HEK293T (cell line): ENCODE results near the gene NAA20.

ENCODE experiments used
- CTCF ChIA-PET: fragments of 350-600 bp; formaldehyde crosslinking; extraction: SDS; loops from one replicate; lab custom pipeline; 2021; ENCODE audit warnings: antibody characterized with exemption, inconsistent platforms; lab: Yijun Ruan, JAX
- POLR2A ChIA-PET: fragments of 350-600 bp; formaldehyde crosslinking; extraction: SDS; loops from one replicate; lab custom pipeline; 2020; ENCODE audit warnings: antibody characterized with exemption, inconsistent platforms; lab: Yijun Ruan, JAX
- DNase-seq: peaks from one replicate; pipeline ENCODE4 v3.0.0; 2012; ENCODE audit warnings: mixed read lengths; ENCODE audit errors: extremely low spot score
- ARNT ChIP-seq: fragments of 450-650 bp; IDR thresholded peaks from 2 replicates; pipeline ENCODE4 v1.6.1; 2017; ENCODE audit warnings: mild to moderate bottlenecking
- BHLHE40 ChIP-seq: fragments of 450-650 bp; IDR thresholded peaks from 2 replicates; pipeline ENCODE4 v1.6.1; 2016; ENCODE audit warnings: mild to moderate bottlenecking, moderate library complexity, borderline replicate concordance
- CTBP1 ChIP-seq: fragments of 450-650 bp; IDR thresholded peaks from 2 replicates; pipeline ENCODE4 v1.6.1; 2016; ENCODE audit warnings: borderline replicate concordance
- ELF4 ChIP-seq: fragments of 450-650 bp; IDR thresholded peaks from 2 replicates; pipeline ENCODE4 v1.6.1; 2017; ENCODE audit warnings: antibody characterized with exemption
- FOXA1 ChIP-seq: fragments of 450-650 bp; IDR thresholded peaks from 2 replicates; pipeline ENCODE4 v1.6.1; 2016; ENCODE audit warnings: mild to moderate bottlenecking
- FOXK2 ChIP-seq: fragments of 450-650 bp; IDR thresholded peaks from 2 replicates; pipeline ENCODE4 v1.6.1; 2016; ENCODE audit warnings: mild to moderate bottlenecking
- FOXM1 ChIP-seq: fragments of 450-650 bp; IDR thresholded peaks from 2 replicates; pipeline ENCODE4 v1.6.1; 2017; ENCODE audit warnings: mild to moderate bottlenecking, borderline replicate concordance
- HDGF ChIP-seq: fragments of 450-650 bp; IDR thresholded peaks from 2 replicates; pipeline ENCODE4 v1.6.1; 2017; ENCODE audit warnings: antibody characterized with exemption, borderline replicate concordance
- L3MBTL2 ChIP-seq: fragments of 450-650 bp; conservative IDR thresholded peaks from 2 replicates; pipeline ENCODE4 v1.6.1; 2016; ENCODE audit warnings: mild to moderate bottlenecking
- LEF1 ChIP-seq: fragments of 450-650 bp; IDR thresholded peaks from 2 replicates; pipeline ENCODE4 v1.6.1; 2017; ENCODE audit warnings: mild to moderate bottlenecking, borderline replicate concordance
- NFRKB ChIP-seq: fragments of 450-650 bp; IDR thresholded peaks from 2 replicates; pipeline ENCODE4 v1.6.1; 2016; ENCODE audit warnings: mild to moderate bottlenecking, moderate library complexity
- SP1 ChIP-seq: fragments of 450-650 bp; IDR thresholded peaks from 2 replicates; pipeline ENCODE4 v1.6.1; 2017
- SUZ12 ChIP-seq: fragments of 450-650 bp; IDR thresholded peaks from 2 replicates; pipeline ENCODE4 v1.6.1; 2016; ENCODE audit warnings: mild to moderate bottlenecking
- ZNF384 ChIP-seq: fragments of 450-650 bp; IDR thresholded peaks from 2 replicates; pipeline ENCODE4 v1.6.1; 2016
- TF ChIP-seq, protein P1 (sequence below): fragments of 450-650 bp; IDR thresholded peaks from 2 replicates; pipeline ENCODE4 v1.6.1; 2016

The NAA20 gene

DNA sequence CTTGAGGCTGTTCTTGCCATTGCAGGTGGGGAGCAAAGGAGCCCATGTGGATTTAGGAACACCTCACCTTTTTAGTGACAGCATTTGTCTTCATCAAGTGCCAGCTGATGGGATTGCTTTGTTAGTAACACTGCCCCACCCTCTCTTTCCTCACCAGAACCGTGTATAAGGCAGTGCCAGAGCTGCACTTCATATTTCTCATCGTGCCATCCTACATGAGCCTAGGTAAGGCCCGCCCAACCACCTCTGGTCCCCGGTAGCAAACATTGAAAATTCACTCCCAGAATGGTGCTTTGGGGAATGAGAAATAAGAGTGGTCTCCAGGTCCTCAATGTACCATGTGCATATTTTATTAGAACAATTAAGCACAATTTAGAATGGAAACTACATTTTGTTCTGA is 57.9 kb downstream of the NAA20 start:
- TF ChIP-seq L3MBTL2 (no peak), CTBP1 (no peak), FOXK2 (no peak)
- no peak for DNase-seq
- ChIA-PET CTCF (no interaction called here), POLR2A (interaction anchor here (1.2 kb wide), 1 partner anchor 23 kb away, joined by 3 read pairs; the partner anchor contains the start of genes CFAP61 and CRNKL1)

DNA sequence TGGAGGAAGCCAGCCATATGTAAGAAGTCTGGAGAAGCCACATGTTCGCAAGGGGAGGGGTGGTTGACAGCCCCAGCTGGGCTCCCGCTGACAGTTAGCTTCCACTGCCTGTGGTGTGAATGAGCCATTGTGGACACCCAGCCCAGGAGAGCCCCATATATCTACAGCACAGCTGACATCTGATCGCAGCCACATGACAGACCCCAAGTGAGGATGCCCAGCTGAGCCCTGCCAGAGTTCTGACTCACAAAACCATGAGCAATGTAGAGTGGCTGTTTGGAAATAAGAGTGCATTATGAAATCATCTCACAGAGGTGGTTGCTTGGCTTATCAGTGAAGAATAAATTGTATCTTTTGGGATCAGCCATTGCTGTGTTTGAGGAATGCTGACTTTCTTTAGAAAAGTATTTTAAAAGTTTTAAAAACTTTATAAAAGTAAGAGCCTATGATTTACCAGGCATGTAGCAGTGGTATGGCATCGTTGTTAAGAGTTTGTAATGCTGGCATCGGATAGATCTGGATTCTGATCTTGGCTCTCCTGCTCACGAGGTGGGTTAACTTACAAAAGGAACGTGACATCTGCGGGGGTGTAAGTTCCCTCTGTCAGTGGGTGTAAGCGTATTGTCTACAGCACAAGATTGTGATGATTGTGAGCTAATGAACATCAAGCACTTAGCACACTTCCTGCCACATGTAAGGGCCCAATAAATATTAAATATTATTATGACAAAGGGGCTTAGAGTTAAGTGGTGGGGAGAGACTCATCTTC is 59.3 kb downstream of the NAA20 start:
- POLR2A ChIA-PET = interaction anchor here (1.2 kb wide), 1 partner anchor 24 kb away, joined by 3 read pairs; the partner anchor contains the start of genes CFAP61 and CRNKL1
- DNase-seq = no peak
- CTCF ChIA-PET = interaction anchor here (0.6 kb wide), 1 partner anchor 93 kb away, joined by 3 read pairs; no protein-coding TSS in a partner anchor
- TF ChIP-seq ELF4 (no peak), NFRKB (no peak), L3MBTL2 (no peak), HDGF (no peak), ARNT (no peak), ZNF384 (no peak), LEF1 (no peak), BHLHE40 (no peak), SUZ12 (no peak), SP1 (no peak), FOXM1 (no peak), FOXA1 (no peak), CTBP1 (no peak)
- TF ChIP-seq, protein P1, sequence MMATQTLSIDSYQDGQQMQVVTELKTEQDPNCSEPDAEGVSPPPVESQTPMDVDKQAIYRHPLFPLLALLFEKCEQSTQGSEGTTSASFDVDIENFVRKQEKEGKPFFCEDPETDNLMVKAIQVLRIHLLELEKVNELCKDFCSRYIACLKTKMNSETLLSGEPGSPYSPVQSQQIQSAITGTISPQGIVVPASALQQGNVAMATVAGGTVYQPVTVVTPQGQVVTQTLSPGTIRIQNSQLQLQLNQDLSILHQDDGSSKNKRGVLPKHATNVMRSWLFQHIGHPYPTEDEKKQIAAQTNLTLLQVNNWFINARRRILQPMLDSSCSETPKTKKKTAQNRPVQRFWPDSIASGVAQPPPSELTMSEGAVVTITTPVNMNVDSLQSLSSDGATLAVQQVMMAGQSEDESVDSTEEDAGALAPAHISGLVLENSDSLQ = no peak

DNA sequence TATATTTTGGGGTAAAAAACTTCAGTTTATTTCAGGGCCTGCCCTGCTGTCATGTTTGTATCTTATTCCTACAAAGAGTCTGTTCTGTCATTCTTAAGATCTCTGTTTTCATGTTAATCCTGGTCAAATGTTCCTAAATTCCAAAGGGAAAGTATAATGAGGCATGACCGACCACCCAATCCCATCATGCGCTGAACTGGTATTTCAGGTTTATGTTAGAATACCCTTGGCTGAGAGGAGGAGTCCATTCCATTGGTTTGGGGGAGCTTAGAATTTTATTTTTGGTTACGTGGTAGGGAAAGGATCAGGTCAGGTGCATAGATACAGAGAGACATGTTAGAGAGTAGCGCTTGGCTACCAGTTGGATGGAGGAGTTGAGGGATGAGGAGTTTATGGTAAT is 60.9 kb downstream of the NAA20 start:
- ChIA-PET CTCF (no interaction called here), POLR2A (no interaction called here)
- no peak for DNase-seq

DNA sequence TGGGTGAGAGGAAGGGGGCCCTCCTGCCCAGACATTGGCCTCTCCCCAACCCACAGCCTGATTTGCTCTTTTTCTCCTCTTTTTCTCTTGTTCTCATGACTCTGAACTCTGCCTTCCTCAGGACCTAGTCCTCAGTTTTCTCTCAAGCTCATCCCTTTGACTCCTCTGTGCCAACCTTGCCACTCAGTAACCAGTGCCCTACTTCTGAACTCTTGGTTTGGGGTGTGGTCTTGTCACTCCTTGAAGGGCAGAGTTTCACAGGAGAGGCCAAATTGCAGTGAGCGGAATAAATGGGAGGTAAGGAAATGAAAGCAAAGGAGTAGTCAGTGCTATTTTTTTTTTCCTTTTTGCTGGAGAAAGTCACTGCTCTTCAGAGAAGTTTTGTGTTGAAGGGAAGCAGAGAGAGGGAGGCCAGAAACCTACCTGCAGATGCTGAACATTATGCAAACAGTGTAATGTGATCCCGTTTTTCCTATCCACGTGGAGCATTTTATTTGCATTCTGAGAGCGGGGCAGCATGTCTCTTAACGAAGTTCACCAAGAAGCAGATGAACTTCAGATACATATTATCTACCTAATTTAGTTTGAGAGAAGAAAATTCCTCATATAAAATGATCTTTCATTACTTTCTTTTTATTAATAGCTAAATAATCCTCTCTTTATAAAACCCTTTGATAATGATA is 62.1 kb downstream of the NAA20 start:
- CTCF ChIA-PET = no interaction called here
- DNase-seq = no peak
- POLR2A ChIA-PET = no interaction called here

More for the DNA sequence above, 60.9 kb downstream of the NAA20 start:
- TF ChIP-seq CTBP1 = no peak
- no peak for TF ChIP-seq ELF4

More for the DNA sequence above, 62.1 kb downstream of the NAA20 start:
- peak; percentile 30; the same call in 1 of the 2 replicates for TF ChIP-seq L3MBTL2
- no peak for TF ChIP-seq CTBP1
- no peak for TF ChIP-seq SP1
